Activated CD4-positive, alpha-beta T cell treated with anti-CD3 and anti-CD28 coated beads for 36 hours (primary cell): ENCODE measurements around the gene LDLR. TPM values are rescaled to one million over a fixed set of nuclear protein-coding genes. Genes with fewer than 3 reads are reported as not detected.
"Not testable (repeated sequence)": the region's sequence is repeated elsewhere in the genome, so short reads cannot be mapped to it uniquely, and the experiment has no call there.

Source experiments
- ATAC-seq: fragments of 200-7000 bp; cut with Tn5 transposase; one replicate; pipeline ENCODE4 v1.10.0; 2021; ENCODE audit warnings: mild to moderate bottlenecking, moderate library complexity
- CTCF ChIA-PET: fragments of 350-600 bp; sonication (Branson Sonifier 250); formaldehyde crosslinking; loops from one replicate; lab custom pipeline; 2021; ENCODE audit warnings: antibody characterized with exemption; lab: Charles Lee
- POLR2A ChIA-PET: fragments of 350-600 bp; sonication (Branson Sonifier 250); formaldehyde crosslinking; loops from one replicate; lab custom pipeline; 2021; ENCODE audit warnings: antibody characterized with exemption, inconsistent platforms; lab: Charles Lee
- DNase-seq: peaks from one replicate; pipeline ENCODE4 v3.0.0-alpha.2; 2020
- H3K27ac Mint-ChIP-seq: one replicate; pipeline ENCODE4 v1.8.0; 2021; ENCODE audit warnings: mixed read lengths
- H3K27me3 Mint-ChIP-seq: one replicate; pipeline ENCODE4 v1.8.0; 2021; ENCODE audit warnings: mixed read lengths
- H3K36me3 Mint-ChIP-seq: one replicate; pipeline ENCODE4 v1.8.0; 2021; ENCODE audit warnings: low read depth, mixed read lengths
- H3K4me1 Mint-ChIP-seq: one replicate; pipeline ENCODE4 v1.8.0; 2021; ENCODE audit warnings: mixed read lengths
- H3K4me3 Mint-ChIP-seq: one replicate; pipeline ENCODE4 v1.8.0; 2021; ENCODE audit warnings: mild to moderate bottlenecking, moderate library complexity, mixed read lengths
- H3K9me3 Mint-ChIP-seq: one replicate; pipeline ENCODE4 v1.8.0; 2021; ENCODE audit warnings: low read depth, mixed read lengths
- intact Hi-C, 2 experiments: fragments of 100-400 bp; cut with DNase I in 1 of 2; cut with micrococcal nuclease in 1 of 2; formaldehyde crosslinking; loops; one replicate each; pipeline versions ENCODE4 v1.14.2 to v1.15.1; 2022 to 2024; cut with DNase I, micrococcal nuclease
- total RNA-seq, 2 experiments: library from RNA; stranded (reverse); gene quantifications; one replicate each; pipeline ENCODE4 v1.2.3, GENCODE V29; 2021

Gene LDLR
- total RNA-seq, 2 experiments from 2014 or later: 73.0 to 73.8 TPM

GRCh38 chr19:11173516-11174155 is 84.4 kb downstream of the LDLR start:
- Mint-ChIP-seq H3K27ac (no peak overlapping the region), H3K9me3 (no peaks in the 10 kb centered on the region), H3K4me3 (no peak overlapping the region), H3K36me3 (no peaks in the 10 kb centered on the region), H3K27me3 (no peaks in the 10 kb centered on the region), H3K4me1 (no peaks in the 10 kb centered on the region)
- ATAC-seq (no peak), DNase-seq (no peak)
- ChIA-PET POLR2A (no interaction called here), CTCF (no interaction called here)
- intact Hi-C loops: no loop called here

GRCh38 chr19:11174336-11174735 is 85.1 kb downstream of the LDLR start:
- H3K4me3 Mint-ChIP-seq: no peak overlapping the region
- CTCF ChIA-PET: interaction anchor here (0.6 to 0.7 kb wide), 2 partner anchors 19 to 48 kb away, joined by 3 read pairs; no protein-coding TSS in a partner anchor
- H3K27ac Mint-ChIP-seq: no peak overlapping the region
- ATAC-seq (no peak), DNase-seq (no peak)
- no peaks in the 10 kb centered on the region for H3K27me3 Mint-ChIP-seq
- no peaks in the 10 kb centered on the region for H3K36me3 Mint-ChIP-seq
- H3K9me3 Mint-ChIP-seq: no peaks in the 10 kb centered on the region
- no peaks in the 10 kb centered on the region for H3K4me1 Mint-ChIP-seq
- intact Hi-C loops: no loop called here
- POLR2A ChIA-PET: no interaction called here

- ChIA-PET CTCF (no interaction called here), POLR2A (interaction anchor here (0.5 kb wide), 1 partner anchor 314 kb away, joined by 3 read pairs; no protein-coding TSS in a partner anchor)
- Mint-ChIP-seq H3K27ac (no peak overlapping the region), H3K4me3 (no peak overlapping the region), H3K27me3 (no peaks in the 10 kb centered on the region), H3K4me1 (peaks cover 4% of the 10 kb centered on the region), H3K36me3 (no peaks in the 10 kb centered on the region), H3K9me3 (no peaks in the 10 kb centered on the region)
- DNase-seq (no peak), ATAC-seq (no peak)
- intact Hi-C loops: no loop called here
Measured at GRCh38 chr19:11175920-11176319, 86.7 kb downstream of the LDLR start.

GRCh38 chr19:11176466-11177193 is 87.4 kb downstream of the LDLR start:
- peaks cover 2% of the 10 kb centered on the region for H3K27me3 Mint-ChIP-seq
- ChIA-PET CTCF (no interaction called here), POLR2A (interaction anchor here (0.5 kb wide), 1 partner anchor 314 kb away, joined by 3 read pairs; no protein-coding TSS in a partner anchor)
- no peak for ATAC-seq
- no peak overlapping the region for H3K4me3 Mint-ChIP-seq
- intact Hi-C loops: no loop called here
- no peak for DNase-seq
- H3K36me3 Mint-ChIP-seq: no peaks in the 10 kb centered on the region
- no peaks in the 10 kb centered on the region for H3K9me3 Mint-ChIP-seq
- H3K4me1 Mint-ChIP-seq: peaks cover 4% of the 10 kb centered on the region
- no peak overlapping the region for H3K27ac Mint-ChIP-seq

- H3K4me3 Mint-ChIP-seq: no peak overlapping the region
- peaks cover 2% of the 10 kb centered on the region for H3K27me3 Mint-ChIP-seq
- no peaks in the 10 kb centered on the region for H3K36me3 Mint-ChIP-seq
- DNase-seq (no peak), ATAC-seq (no peak)
- H3K4me1 Mint-ChIP-seq: peaks cover 4% of the 10 kb centered on the region
- no peaks in the 10 kb centered on the region for H3K9me3 Mint-ChIP-seq
- ChIA-PET POLR2A (interaction anchor here (0.6 to 0.7 kb wide), 2 partner anchors 257 to 608 kb away, joined by 4 to 7 read pairs; partner anchors contain the start of gene ODAD3), CTCF (interaction anchor here (0.7 kb wide), 1 partner anchor 12 kb away, joined by 5 read pairs; no protein-coding TSS in a partner anchor)
- intact Hi-C loops: no loop called here
- no peak overlapping the region for H3K27ac Mint-ChIP-seq
Measured at GRCh38 chr19:11177592-11177991, 88.3 kb downstream of the LDLR start.

- CTCF ChIA-PET, intact Hi-C loops, POLR2A ChIA-PET: not testable (repeated sequence)
Measured at GRCh38 chr19:11179145-11179465, 89.8 kb downstream of the LDLR start.

GRCh38 chr19:11179716-11180297 is 90.5 kb downstream of the LDLR start:
- peak; percentile 66 for ATAC-seq
- POLR2A ChIA-PET: no interaction called here

More at GRCh38 chr19:11179145-11179465, 89.8 kb downstream of the LDLR start:
- H3K27me3 Mint-ChIP-seq, H3K9me3 Mint-ChIP-seq, DNase-seq, H3K4me1 Mint-ChIP-seq, H3K4me3 Mint-ChIP-seq, H3K27ac Mint-ChIP-seq, H3K36me3 Mint-ChIP-seq, ATAC-seq: not testable (repeated sequence)

GRCh38 chr19:11180346-11180745 is 91.1 kb downstream of the LDLR start:
- Mint-ChIP-seq H3K27me3 (peaks cover 2% of the 10 kb centered on the region), H3K27ac (no peak overlapping the region), H3K4me3 (no peak overlapping the region), H3K4me1 (peaks cover 4% of the 10 kb centered on the region), H3K9me3 (no peaks in the 10 kb centered on the region), H3K36me3 (no peaks in the 10 kb centered on the region)
- DNase-seq: no peak
- intact Hi-C loops: no loop called here
- ATAC-seq: no peak
- ChIA-PET CTCF (interaction anchor here (0.6 kb wide), 1 partner anchor 32 kb away, joined by 3 read pairs; no protein-coding TSS in a partner anchor), POLR2A (no interaction called here)

More at GRCh38 chr19:11179716-11180297, 90.5 kb downstream of the LDLR start:
- peak; percentile 37 for DNase-seq
- CTCF ChIA-PET: interaction anchor here (0.6 kb wide), 1 partner anchor 32 kb away, joined by 3 read pairs; no protein-coding TSS in a partner anchor
- no peaks in the 10 kb centered on the region for H3K36me3 Mint-ChIP-seq
- H3K27ac Mint-ChIP-seq: no peak overlapping the region
- intact Hi-C loops: no loop called here
- no peak overlapping the region for H3K4me3 Mint-ChIP-seq
- H3K27me3 Mint-ChIP-seq: peaks cover 2% of the 10 kb centered on the region
- H3K9me3 Mint-ChIP-seq: no peaks in the 10 kb centered on the region
- peaks cover 4% of the 10 kb centered on the region for H3K4me1 Mint-ChIP-seq

- CTCF ChIA-PET, ATAC-seq, POLR2A ChIA-PET: not testable (repeated sequence)
Measured at GRCh38 chr19:11180975-11181374, 91.7 kb downstream of the LDLR start.

GRCh38 chr19:11181488-11181887 is 92.2 kb downstream of the LDLR start:
- intact Hi-C loops: no loop called here
- DNase-seq: no peak
- no peak for ATAC-seq
- no peaks in the 10 kb centered on the region for H3K36me3 Mint-ChIP-seq
- H3K27ac Mint-ChIP-seq: no peak overlapping the region
- no peaks in the 10 kb centered on the region for H3K9me3 Mint-ChIP-seq
- peaks cover 2% of the 10 kb centered on the region for H3K27me3 Mint-ChIP-seq
- H3K4me3 Mint-ChIP-seq: no peak overlapping the region
- peaks cover 4% of the 10 kb centered on the region for H3K4me1 Mint-ChIP-seq
- ChIA-PET POLR2A (no interaction called here), CTCF (no interaction called here)

More at GRCh38 chr19:11180975-11181374, 91.7 kb downstream of the LDLR start:
- H3K27me3 Mint-ChIP-seq, H3K27ac Mint-ChIP-seq, H3K36me3 Mint-ChIP-seq, H3K4me1 Mint-ChIP-seq, DNase-seq, H3K9me3 Mint-ChIP-seq, intact Hi-C loops, H3K4me3 Mint-ChIP-seq: not testable (repeated sequence)
